Left lung (tissue), 10 donors: ENCODE results near the gene MYBPHL. TPM values are rescaled to one million over a fixed set of nuclear protein-coding genes. Genes with fewer than 3 reads are reported as not detected.
A peak's percentile ranks its signal among the peaks of the same experiment; 100 is the strongest.

Source experiments
- ATAC-seq: fragments of 200-7000 bp; cut with Tn5 transposase; one replicate; pipeline ENCODE4 v1.9.1; 2020; ENCODE audit warnings: moderate library complexity
- DNase-seq, 4 donors: peaks; one replicate each; pipeline ENCODE4 v3.0.0-alpha.2; 2013 to 2020
- H3K27ac ChIP-seq, 2 donors: fragments of 200-600 bp; sonication (generic) in 1 of 2; one replicate each; pipeline versions ENCODE4 v1.5.0 to v1.8.0; 2020 to 2021
- H3K27me3 ChIP-seq, 2 donors: fragments of 200-600 bp; sonication (generic) in 1 of 2; one replicate each; pipeline versions ENCODE4 v1.5.0 to v1.8.0; 2020 to 2021
- H3K36me3 ChIP-seq, 2 donors: fragments of 200-600 bp; sonication (generic) in 1 of 2; one replicate each; pipeline versions ENCODE4 v1.5.0 to v1.8.0; 2020 to 2021
- H3K4me1 ChIP-seq, 2 donors: fragments of 200-600 bp; one replicate each; pipeline ENCODE4 v1.8.0; 2021
- H3K4me3 ChIP-seq, 2 donors: fragments of 200-600 bp; sonication (generic) in 1 of 2; one replicate each; pipeline versions ENCODE4 v1.5.0 to v1.8.0; 2020 to 2021; ENCODE audit warnings: mild to moderate bottlenecking in 1 of 2
- H3K9me3 ChIP-seq, 2 donors: fragments of 200-600 bp; sonication (generic) in 1 of 2; one replicate each; pipeline versions ENCODE4 v1.5.0 to v1.8.0; 2020 to 2021
- CTCF ChIP-seq, 2 donors: fragments of 200-600 bp; sonication (generic) in 1 of 2; IDR thresholded peaks; one replicate each; pipeline versions ENCODE4 v1.5.0 to v1.8.0; 2021; ENCODE audit warnings: antibody characterized with exemption in 2 of 2
- intact Hi-C, 2 donors: fragments of 100-400 bp; cut with DNase I; formaldehyde crosslinking; loops; one replicate each; pipeline versions ENCODE4 v1.11.2 to v1.14.2; 2022
- polyA plus RNA-seq, 6 donors: library from polyadenylated mRNA; unstranded; fragments of 120-200 nt; gene quantifications; one replicate each; pipeline ENCODE4 v1.2.1, GENCODE V29; 2013; ENCODE audit not compliant: insufficient read length in 6 of 6
- total RNA-seq, 2 donors: library from RNA; stranded (reverse); fragmentation: NEBNext Ultra II Directional; extraction: Animal tissue kit (Norgen Biotek cat#: 25700); gene quantifications; one replicate each; pipeline ENCODE4 v1.2.1, GENCODE V29; 2021
- donor health status: DM: no; HTN: yes; CAD: no.
- donor health status: DM: no; HTN: no; CAD: no.

Gene MYBPHL
- total and polyA plus RNA-seq, 8 donors: 0.24 to 21.4 (median 0.35) TPM; not detected in 2

DNA sequence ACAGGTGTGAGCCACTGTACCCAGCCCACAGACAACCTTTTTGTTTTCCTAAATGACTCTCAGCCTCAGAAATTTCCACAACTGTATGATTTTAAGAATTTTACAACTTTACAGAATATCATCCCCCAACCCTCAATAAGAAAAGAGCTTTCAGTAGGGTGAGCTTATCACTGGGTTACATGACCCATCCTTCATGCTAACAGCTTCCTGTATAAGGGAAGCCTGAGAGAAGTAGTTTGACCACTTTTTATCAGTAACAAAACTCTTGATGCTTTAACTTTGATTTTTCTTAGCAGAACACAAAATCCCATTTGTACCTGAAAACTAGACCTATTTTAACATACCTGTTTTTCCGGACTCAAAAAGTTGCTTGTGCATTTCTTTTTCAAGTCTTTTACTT is 9.7 kb upstream of the MYBPHL start:
- no peak for TF ChIP-seq CTCF (IDR thresholded peaks at IDR 0.05)
- Histone ChIP-seq H3K27me3 (no peaks in the 10 kb centered on the region), H3K27ac (no peak overlapping the region), H3K4me1 (peaks cover 4% of the 10 kb centered on the region in 2 donors), H3K9me3 (no peaks in the 10 kb centered on the region), H3K36me3 (peaks cover 0 to 99% of the 10 kb centered on the region in 2 donors), H3K4me3 (no peak overlapping the region)
- intact Hi-C loops: no loop called here
- ATAC-seq: no peak
- DNase-seq: no peak

DNA sequence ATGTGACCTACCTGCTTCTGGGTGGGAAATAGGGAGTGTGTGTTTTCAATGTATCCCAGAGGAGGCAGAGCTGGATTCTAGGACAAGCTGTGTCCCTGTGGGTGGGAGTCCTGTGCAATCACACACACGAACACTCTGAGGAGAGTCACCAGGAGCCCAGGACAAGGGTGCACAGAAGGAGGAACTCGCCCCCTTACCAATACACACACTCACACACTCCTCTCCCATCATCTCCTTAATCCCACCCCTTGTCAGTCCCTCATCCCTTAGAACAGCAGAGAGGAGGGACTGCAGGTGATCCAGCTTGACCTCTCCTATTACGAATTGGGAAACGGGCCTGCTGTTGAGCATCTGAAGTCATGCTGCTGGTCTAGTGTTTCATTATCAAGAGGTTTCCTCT is 8.5 kb upstream of the MYBPHL start:
- peaks cover 0 to 99% of the 10 kb centered on the region in 2 donors for H3K36me3 ChIP-seq
- ATAC-seq (no peak), DNase-seq (no peak)
- H3K27me3 ChIP-seq: no peaks in the 10 kb centered on the region
- H3K27ac ChIP-seq: no peak overlapping the region
- no peaks in the 10 kb centered on the region for H3K9me3 ChIP-seq
- H3K4me3 ChIP-seq: no peak overlapping the region
- TF ChIP-seq CTCF (IDR thresholded peaks at IDR 0.05): no peak
- H3K4me1 ChIP-seq: peaks cover 4% of the 10 kb centered on the region in 2 donors
- intact Hi-C loops: no loop called here

GRCh38 chr1:109314795-109315194 is 8.0 kb upstream of the MYBPHL start:
- H3K4me1 ChIP-seq: peaks cover 4% of the 10 kb centered on the region in 2 donors
- H3K4me3 ChIP-seq: no peak overlapping the region
- TF ChIP-seq CTCF (IDR thresholded peaks at IDR 0.05): no peak
- no peaks in the 10 kb centered on the region for H3K9me3 ChIP-seq
- no peak for DNase-seq
- H3K36me3 ChIP-seq: peaks cover 0 to 94% of the 10 kb centered on the region in 2 donors
- ATAC-seq: peak; percentile 25
- H3K27me3 ChIP-seq: no peaks in the 10 kb centered on the region
- intact Hi-C loops: no loop called here
- H3K27ac ChIP-seq: no peak overlapping the region

DNA sequence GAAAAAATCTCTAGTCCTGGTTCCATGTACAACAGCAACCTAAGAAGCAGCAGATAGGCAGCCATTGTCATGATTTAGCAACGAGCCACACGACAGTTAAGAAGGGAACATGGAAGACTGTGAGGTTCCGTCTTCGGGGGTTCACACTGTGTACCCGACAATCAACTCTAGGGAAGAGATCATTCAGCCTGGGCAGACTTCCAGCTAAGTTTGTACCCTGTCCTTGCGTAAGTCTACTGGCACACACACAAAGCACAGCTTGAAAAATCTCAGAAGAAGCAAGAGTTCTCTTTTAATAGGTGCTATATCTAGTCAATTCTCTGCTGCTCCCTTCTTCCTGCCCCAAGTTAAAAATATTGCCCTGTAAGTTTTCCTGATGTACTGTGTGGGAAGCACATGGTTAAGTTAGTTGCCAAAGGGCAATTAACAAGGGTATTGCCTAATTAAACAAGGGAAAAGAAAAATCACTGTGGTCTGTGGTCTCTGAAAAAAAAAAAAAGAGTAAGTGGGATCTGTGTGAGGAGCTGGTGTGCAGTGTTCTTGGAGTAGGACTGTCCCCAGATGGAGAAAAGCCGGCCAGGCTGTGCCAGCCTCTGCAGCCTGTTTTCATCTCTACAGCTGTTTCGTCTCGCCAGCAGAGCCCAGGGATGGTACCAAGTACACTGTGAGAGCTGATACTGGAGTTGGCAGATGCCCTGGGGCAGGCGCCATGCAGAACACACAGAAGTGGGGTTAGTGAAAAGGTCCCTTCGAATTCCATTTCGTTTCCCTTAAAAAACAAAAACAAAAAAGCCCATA is 6.4 kb upstream of the MYBPHL start:
- intact Hi-C loops: no loop called here
- TF ChIP-seq CTCF (IDR thresholded peaks at IDR 0.05): no peak
- no peaks in the 10 kb centered on the region for H3K27me3 ChIP-seq
- no peak overlapping the region for H3K4me3 ChIP-seq
- ATAC-seq: peak; percentile 55
- no peaks in the 10 kb centered on the region for H3K9me3 ChIP-seq
- DNase-seq: no peak
- H3K36me3 ChIP-seq: peaks cover 0 to 77% of the 10 kb centered on the region in 2 donors
- peaks cover 4 to 6% of the 10 kb centered on the region in 2 donors for H3K4me1 ChIP-seq
- H3K27ac ChIP-seq: no peak overlapping the region

GRCh38 chr1:109312246-109312645 is 5.4 kb upstream of the MYBPHL start:
- H3K9me3 ChIP-seq: no peaks in the 10 kb centered on the region
- ATAC-seq: no peak
- no peaks in the 10 kb centered on the region for H3K27me3 ChIP-seq
- TF ChIP-seq CTCF (IDR thresholded peaks at IDR 0.05): no peak
- no peak overlapping the region for H3K27ac ChIP-seq
- peaks cover 0 to 68% of the 10 kb centered on the region in 2 donors for H3K36me3 ChIP-seq
- no peak for DNase-seq
- H3K4me3 ChIP-seq: no peak overlapping the region
- H3K4me1 ChIP-seq: peaks cover 4 to 15% of the 10 kb centered on the region in 2 donors
- intact Hi-C loops: no loop called here
